Mucosa of descending colon (tissue), 3 donors: ENCODE measurements around the gene SMS. TPM values are rescaled to one million over a fixed set of nuclear protein-coding genes. Genes with fewer than 3 reads are reported as not detected.

Source experiments
- ATAC-seq: fragments of 200-7000 bp; cut with Tn5 transposase; one replicate; pipeline ENCODE4 v1.9.1; 2020; ENCODE audit warnings: mild to moderate bottlenecking, moderate library complexity
- DNase-seq, 3 donors: peaks; one replicate each; pipeline ENCODE4 v3.0.0-alpha.2; 2020
- H3K36me3 ChIP-seq: fragments of 200-600 bp; one replicate; pipeline ENCODE4 v1.8.0; 2021; ENCODE audit warnings: low read depth, mild to moderate bottlenecking
- H3K4me1 ChIP-seq: fragments of 200-600 bp; one replicate; pipeline ENCODE4 v1.8.0; 2021; ENCODE audit warnings: low read depth, mild to moderate bottlenecking
- H3K4me3 ChIP-seq: fragments of 200-600 bp; one replicate; pipeline ENCODE4 v1.8.0; 2021; ENCODE audit warnings: mild to moderate bottlenecking
- H3K9me3 ChIP-seq: fragments of 200-600 bp; one replicate; pipeline ENCODE4 v1.8.0; 2021; ENCODE audit warnings: mild to moderate bottlenecking
- CTCF ChIP-seq: fragments of 200-600 bp; IDR thresholded peaks from one replicate; pipeline ENCODE4 v1.8.0; 2022; ENCODE audit warnings: antibody characterized with exemption, mild to moderate bottlenecking
- intact Hi-C, 2 donors: fragments of 100-400 bp; cut with DNase I in 1 of 2; cut with micrococcal nuclease in 1 of 2; formaldehyde crosslinking; loops; one replicate each; pipeline versions ENCODE4 v1.11.0 to v1.11.1; 2022; cut with DNase I, micrococcal nuclease
- total RNA-seq, 3 donors: library from RNA; stranded (reverse); fragmentation: NEBNext Ultra II Directional in 2 of 3; extraction: Animal tissue kit (Norgen Biotek cat#: 25700) in 2 of 3; gene quantifications; one replicate each; pipeline versions ENCODE4 v1.2.1 to v1.2.4, GENCODE V29; 2021 to 2023
- donor health status: DM: no; HTN: no; CAD: no; lungs with moderate emphysema.
- donor health status: DM: no; HTN: no; CAD: no.
- donor health status: DM: no; HTN: yes; CAD: no.

SMS gene
- total RNA-seq, 3 donors from 2014 or later: 42.4 to 71.1 (median 56.1) TPM

DNA sequence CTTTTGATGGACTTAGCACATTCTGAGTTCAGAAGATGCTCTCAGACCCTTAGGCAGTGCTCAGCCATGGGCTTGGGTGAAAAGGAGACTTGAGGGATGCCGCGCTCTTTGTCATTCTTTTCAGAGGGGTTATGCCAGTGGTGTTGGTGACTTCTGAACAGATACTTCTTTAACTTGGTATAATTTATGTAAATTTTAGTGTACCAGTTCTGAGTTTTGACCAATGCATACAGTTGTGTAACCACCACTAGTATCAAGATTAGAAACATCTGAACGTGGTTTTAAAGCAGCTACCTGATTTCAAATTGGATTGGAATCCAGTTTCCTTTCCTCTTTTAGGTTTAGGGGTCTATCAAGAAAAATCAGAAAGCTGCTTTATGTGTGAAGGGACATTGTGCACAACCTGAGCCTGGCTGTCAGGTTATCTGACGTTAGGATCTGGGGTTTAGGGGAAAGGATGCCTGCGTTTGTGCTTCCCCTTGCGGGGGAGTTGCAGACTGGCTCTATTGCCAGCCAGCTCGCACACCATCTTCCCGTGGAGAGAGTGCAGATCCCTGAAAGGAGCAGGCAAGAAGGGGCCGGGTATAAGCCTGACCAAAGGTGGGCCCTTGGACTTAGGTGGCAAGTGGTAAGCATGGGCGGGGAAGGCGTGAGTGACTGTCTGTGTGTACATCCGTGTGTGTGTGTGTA is 19.0 kb downstream of the SMS start:
- DNase-seq: no peak
- no peaks in the 10 kb centered on the region for H3K4me1 ChIP-seq
- no peak for TF ChIP-seq CTCF
- ATAC-seq: no peak
- H3K36me3 ChIP-seq: no peaks in the 10 kb centered on the region
- no peak overlapping the region for H3K4me3 ChIP-seq
- intact Hi-C loops: no loop called here
- H3K9me3 ChIP-seq: no peaks in the 10 kb centered on the region

DNA sequence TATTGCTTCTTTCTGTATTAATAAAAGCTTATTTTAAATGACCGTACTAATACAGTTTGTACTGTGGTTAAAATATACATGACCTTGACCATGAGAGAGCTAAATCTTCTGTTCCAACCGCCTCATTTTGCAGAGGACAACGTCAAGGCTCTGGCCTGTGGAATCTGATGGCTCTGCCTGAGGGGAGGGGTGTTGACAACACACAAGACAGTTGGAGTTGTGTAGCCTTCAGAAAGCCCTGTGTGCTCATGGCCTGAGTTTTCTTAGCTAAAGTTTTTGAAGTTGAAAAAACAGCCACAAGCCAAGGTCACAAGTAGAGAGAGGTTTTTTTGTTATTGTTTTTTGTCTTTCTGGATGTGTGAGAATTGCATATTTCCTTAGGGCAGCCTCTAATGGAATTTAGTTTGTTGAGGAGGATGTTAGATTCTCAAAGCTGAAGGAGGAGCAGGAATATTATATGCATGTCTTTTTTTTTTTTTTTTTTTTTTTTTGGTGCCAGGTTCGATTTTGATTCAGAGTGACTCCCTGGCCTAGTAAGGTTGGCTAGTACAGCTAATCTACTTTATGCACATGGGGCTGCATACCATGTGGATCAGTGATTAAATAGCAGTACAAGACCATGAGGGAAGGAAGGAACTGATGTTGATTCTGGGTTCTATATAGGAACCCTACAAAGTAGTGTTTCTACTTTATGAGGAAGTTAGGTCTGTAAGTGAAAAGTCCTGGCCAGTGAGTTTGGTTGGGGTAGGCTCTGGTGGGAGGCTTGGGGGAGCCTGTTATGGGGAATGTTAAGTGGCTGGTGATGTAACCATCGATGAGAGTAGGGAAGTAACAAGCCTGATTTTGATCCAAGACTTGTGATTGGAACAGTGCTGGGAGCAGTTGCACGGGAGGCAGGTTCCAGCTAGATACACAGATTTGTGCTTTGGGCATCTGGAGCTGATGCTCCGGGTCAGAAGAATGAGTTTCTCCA is 20.3 kb downstream of the SMS start:
- no peak for DNase-seq
- TF ChIP-seq CTCF: no peak
- Histone ChIP-seq H3K4me3 (no peak overlapping the region), H3K4me1 (no peaks in the 10 kb centered on the region), H3K9me3 (no peaks in the 10 kb centered on the region), H3K36me3 (no peaks in the 10 kb centered on the region)
- intact Hi-C loops: no loop called here
- no peak for ATAC-seq

- ATAC-seq: no peak
- intact Hi-C loops: no loop called here
- no peaks in the 10 kb centered on the region for H3K9me3 ChIP-seq
- no peak overlapping the region for H3K4me3 ChIP-seq
- no peaks in the 10 kb centered on the region for H3K4me1 ChIP-seq
- no peaks in the 10 kb centered on the region for H3K36me3 ChIP-seq
- DNase-seq: no peak
- TF ChIP-seq CTCF: no peak
Measured at GRCh38 chrX:21962361-21962760, 21.9 kb downstream of the SMS start.

DNA sequence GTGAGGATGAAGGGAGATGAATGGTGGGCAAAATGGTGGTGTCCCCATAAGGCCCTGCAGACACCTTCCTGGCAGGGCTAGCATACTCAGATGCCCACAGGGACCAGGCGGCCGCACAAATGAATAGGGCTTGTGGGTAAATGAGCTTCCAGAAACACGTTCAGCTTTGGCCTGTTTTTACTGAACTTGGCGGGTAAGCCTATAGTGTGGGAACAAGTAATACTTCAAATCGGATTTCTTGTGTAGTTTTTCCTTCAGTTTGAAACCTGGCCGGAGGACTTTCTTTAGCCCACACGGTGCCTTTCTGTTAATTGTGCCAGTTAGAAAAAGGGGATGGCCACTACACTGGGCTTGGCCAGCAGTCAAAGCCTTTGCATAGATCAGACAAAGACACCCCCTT is 22.8 kb downstream of the SMS start:
- Histone ChIP-seq H3K4me3 (no peak overlapping the region), H3K4me1 (no peaks in the 10 kb centered on the region), H3K9me3 (no peaks in the 10 kb centered on the region), H3K36me3 (no peaks in the 10 kb centered on the region)
- ATAC-seq (no peak), DNase-seq (no peak)
- intact Hi-C loops: no loop called here
- no peak for TF ChIP-seq CTCF

- intact Hi-C loops: no loop called here
- H3K4me1 ChIP-seq: no peaks in the 10 kb centered on the region
- H3K4me3 ChIP-seq: no peak overlapping the region
- H3K9me3 ChIP-seq: no peaks in the 10 kb centered on the region
- DNase-seq (no peak), ATAC-seq (no peak)
- H3K36me3 ChIP-seq: no peaks in the 10 kb centered on the region
- no peak for TF ChIP-seq CTCF
Measured at GRCh38 chrX:21963731-21964405, 23.4 kb downstream of the SMS start.
